ENCODE data around the gene ETV3L. TPM values are rescaled to one million over a fixed set of nuclear protein-coding genes. Genes with fewer than 3 reads are reported as not detected.
A peak's percentile ranks its signal among the peaks of the same experiment; 100 is the strongest.

The ETV3L gene
- total and polyA plus RNA-seq, 2 experiments from 2014 or later = not detected

- no peak overlapping the region; the same call in 1 of the 2 replicates for H3K4me3 ChIP-seq
- peak overlapping the region; percentile 4; the same call in 1 of the 2 replicates for H3K27ac Mint-ChIP-seq
- H3K36me3 ChIP-seq (ENCODE audit: insufficient read depth) = no peaks in the 10 kb centered on the region
- peaks cover 58% of the 10 kb centered on the region for H3K4me1 ChIP-seq (ENCODE audit: insufficient read depth)
- H3K79me2 ChIP-seq (replicated peaks; ENCODE audit: insufficient read depth) = no peaks in the 10 kb centered on the region
- TF ChIP-seq NANOG (IDR thresholded peaks at IDR 0.05; ENCODE audit: borderline replicate concordance) (no peak), EZH2 (IDR thresholded peaks at IDR 0.05; ENCODE audit: low read depth, unreplicated experiment) (no peak), ZNF331 (CRISPR knock-in tag; IDR thresholded peaks at IDR 0.05; ENCODE audit: low read depth) (no peak), CTCF (conservative IDR thresholded peaks at IDR 0.05; ENCODE audit: low read depth in 2 of 2) (no peak), ZNF462 (CRISPR knock-in tag; IDR thresholded peaks at IDR 0.05) (no peak), POLR2AphosphoS5 (IDR thresholded peaks at IDR 0.05; ENCODE audit: low read depth) (no peak), STAT1 (IDR thresholded peaks at IDR 0.05; ENCODE audit: unreplicated experiment) (no peak), ETS1 (IDR thresholded peaks at IDR 0.05) (no peak), REST (IDR thresholded peaks at IDR 0.05; ENCODE audit: unreplicated experiment) (no peak), CREB1 (CRISPR knock-in tag; IDR thresholded peaks at IDR 0.05; ENCODE audit: low read depth) (no peak), ZNF114 (CRISPR knock-in tag; IDR thresholded peaks at IDR 0.05) (no peak), EZH2phosphoT487 (IDR thresholded peaks at IDR 0.05; ENCODE audit: unreplicated experiment) (no peak)
- H2AFZ ChIP-seq = peak overlapping the region; percentile 97
- H3K27me3 ChIP-seq (ENCODE audit: insufficient read depth) = peaks cover 6% of the 10 kb centered on the region
- peaks cover 9% of the 10 kb centered on the region; the same call in 1 of the 2 replicates for H3F3A ChIP-seq (replicated peaks; ENCODE audit: low read depth)
- H4K20me1 ChIP-seq (replicated peaks; ENCODE audit: insufficient read depth) = no peaks in the 10 kb centered on the region
- ATAC-seq (peak; percentile 5; the same call in 2 of the 3 replicates), DNase-seq (ENCODE audit: low spot score) (peak; percentile 46)
- H3K36me3 Mint-ChIP-seq (ENCODE audit: low read depth) = no peaks in the 10 kb centered on the region; the same call in 2 of the 3 replicates
- no peak overlapping the region for H3K27ac ChIP-seq (ENCODE audit: low read depth)
- peaks cover 76% of the 10 kb centered on the region for H3K4me1 Mint-ChIP-seq
- peak overlapping the region; percentile 11 for H3K4me3 Mint-ChIP-seq
- peak overlapping the region; percentile 73 for H3K4me2 ChIP-seq
- no peaks in the 10 kb centered on the region for H3K9me2 ChIP-seq (ENCODE audit: insufficient read depth)
- peaks cover 31% of the 10 kb centered on the region for H3K27me3 Mint-ChIP-seq (ENCODE audit: insufficient read depth, low read depth, poor library complexity)
- no peaks in the 10 kb centered on the region; the same call in 1 of the 3 replicates for H3K9me3 Mint-ChIP-seq
These were observed 15.8 kb upstream of the ETV3L start for GRCh38 chr1:157115429-157115838.
